BJ (cell line): ENCODE results near the gene AKAIN1. TPM values are rescaled to one million over a fixed set of nuclear protein-coding genes. Genes with fewer than 3 reads are reported as not detected.

Experiments used
- CTCF ChIA-PET: fragments of 350-600 bp; formaldehyde crosslinking; extraction: SDS; loops from one replicate; lab custom pipeline; 2021; ENCODE audit warnings: antibody characterized with exemption, inconsistent platforms; lab: Yijun Ruan, JAX
- POLR2A ChIA-PET: fragments of 300-600 bp; sonication (Branson Sonifier 250); formaldehyde crosslinking; extraction: SDS; loops from one replicate; lab custom pipeline; 2021; ENCODE audit warnings: antibody characterized with exemption; lab: Charles Lee
- DNase-seq: peaks from one replicate; pipeline ENCODE4 v3.0.0-alpha.2; 2011; ENCODE audit warnings: low read depth
- H3K27me3 ChIP-seq: 2 replicates; pipeline ENCODE4 v1.6.0; 2011; ENCODE audit warnings: low read length; ENCODE audit not compliant: control insufficient read depth, insufficient read depth
- H3K36me3 ChIP-seq: 2 replicates; pipeline ENCODE4 v1.5.1; 2011; ENCODE audit warnings: low read length; ENCODE audit not compliant: control insufficient read depth, insufficient read depth
- H3K4me3 ChIP-seq: 2 replicates; pipeline ENCODE4 v1.5.1; 2011; ENCODE audit warnings: low read depth, mild to moderate bottlenecking, control low read depth, low read length
- polyA minus RNA-seq: library from RNA; depleted of rRNA, polyadenylated mRNA; stranded (reverse); fragments of >200 nt; gene quantifications from 2 replicates; pipeline ENCODE4 v1.2.3, GENCODE V29; 2011; rRNA and poly(A)+ RNA removed
- polyA plus RNA-seq: library from polyadenylated mRNA; depleted of rRNA; stranded (reverse); fragments of >200 nt; gene quantifications from 2 replicates; pipeline ENCODE4 v1.2.3, GENCODE V29; 2011; rRNA removed
- TF ChIP-seq, protein P1 (sequence below): IDR thresholded peaks from 2 replicates; pipeline ENCODE4 v1.5.1; 2011; ENCODE audit warnings: low read depth, mild to moderate bottlenecking, control low read depth, inconsistent platforms, low read length, moderate library complexity; ENCODE audit not compliant: insufficient read depth

The AKAIN1 gene, protein sequence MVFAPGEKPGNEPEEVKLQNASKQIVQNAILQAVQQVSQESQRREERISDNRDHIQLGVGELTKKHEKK
- not detected in 2 replicates for polyA plus RNA-seq
- polyA minus RNA-seq, result not detected in 2 replicates

DNA sequence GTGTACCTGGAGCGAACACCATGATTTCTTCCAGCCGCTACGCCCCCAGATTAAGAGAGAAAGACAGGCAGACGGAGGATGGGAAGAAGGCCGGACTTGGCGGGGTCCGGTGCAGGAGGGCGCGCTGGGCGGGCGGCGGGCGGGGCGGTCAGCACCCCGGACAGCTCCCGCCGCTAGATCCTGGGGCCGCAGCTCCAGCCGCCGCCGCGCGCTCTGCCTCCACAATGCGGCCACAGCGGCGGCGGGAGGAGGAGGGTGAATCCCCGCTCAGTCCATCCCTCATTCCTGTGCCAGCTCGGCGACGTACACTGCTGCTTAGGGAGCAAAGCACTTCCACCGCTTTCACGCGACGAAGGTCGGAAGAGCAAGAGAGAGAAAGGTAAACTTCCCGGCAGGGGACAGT, at the start of gene AKAIN1:
TSS of gene AKAIN1 (minus strand) at position 226 of the 403 bp plus-strand sequence. CDS start at position 22, 204 bp downstream.
- no peaks in the 10 kb centered on the region for H3K27me3 ChIP-seq
- TF ChIP-seq, protein P1, sequence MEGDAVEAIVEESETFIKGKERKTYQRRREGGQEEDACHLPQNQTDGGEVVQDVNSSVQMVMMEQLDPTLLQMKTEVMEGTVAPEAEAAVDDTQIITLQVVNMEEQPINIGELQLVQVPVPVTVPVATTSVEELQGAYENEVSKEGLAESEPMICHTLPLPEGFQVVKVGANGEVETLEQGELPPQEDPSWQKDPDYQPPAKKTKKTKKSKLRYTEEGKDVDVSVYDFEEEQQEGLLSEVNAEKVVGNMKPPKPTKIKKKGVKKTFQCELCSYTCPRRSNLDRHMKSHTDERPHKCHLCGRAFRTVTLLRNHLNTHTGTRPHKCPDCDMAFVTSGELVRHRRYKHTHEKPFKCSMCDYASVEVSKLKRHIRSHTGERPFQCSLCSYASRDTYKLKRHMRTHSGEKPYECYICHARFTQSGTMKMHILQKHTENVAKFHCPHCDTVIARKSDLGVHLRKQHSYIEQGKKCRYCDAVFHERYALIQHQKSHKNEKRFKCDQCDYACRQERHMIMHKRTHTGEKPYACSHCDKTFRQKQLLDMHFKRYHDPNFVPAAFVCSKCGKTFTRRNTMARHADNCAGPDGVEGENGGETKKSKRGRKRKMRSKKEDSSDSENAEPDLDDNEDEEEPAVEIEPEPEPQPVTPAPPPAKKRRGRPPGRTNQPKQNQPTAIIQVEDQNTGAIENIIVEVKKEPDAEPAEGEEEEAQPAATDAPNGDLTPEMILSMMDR, result no peak
- ChIA-PET CTCF (no interaction called here), POLR2A (no interaction called here)
- DNase-seq, result no peak
- no peaks in the 10 kb centered on the region for H3K36me3 ChIP-seq
- no peak within 1 kb of the TSS for H3K4me3 ChIP-seq

DNA sequence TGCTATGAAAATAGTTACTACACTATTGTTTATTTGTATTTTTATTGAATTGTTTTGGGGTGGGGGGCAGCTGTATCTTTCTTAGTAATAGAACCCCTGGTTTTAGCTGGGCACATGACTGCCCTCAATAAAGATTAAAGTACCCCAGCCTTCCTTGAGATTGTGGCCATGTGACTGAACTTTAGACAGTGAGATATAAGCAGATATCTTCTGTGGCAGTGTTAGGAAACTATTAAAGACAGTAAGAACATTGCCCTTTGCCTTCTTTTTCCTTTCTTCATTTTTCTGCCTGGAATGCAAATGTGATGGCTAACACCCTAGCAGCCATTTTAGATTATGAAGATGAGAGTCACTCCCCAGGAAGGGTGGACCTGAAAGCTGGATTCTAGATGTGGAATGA, 47.9 kb upstream of the AKAIN1 start:
- H3K36me3 ChIP-seq, result no peaks in the 10 kb centered on the region
- H3K27me3 ChIP-seq, result no peaks in the 10 kb centered on the region
- CTCF ChIA-PET, result no interaction called here
- POLR2A ChIA-PET, result no interaction called here
- no peak for DNase-seq
- TF ChIP-seq, protein P1, result no peak
- H3K4me3 ChIP-seq, result no peak overlapping the region

DNA sequence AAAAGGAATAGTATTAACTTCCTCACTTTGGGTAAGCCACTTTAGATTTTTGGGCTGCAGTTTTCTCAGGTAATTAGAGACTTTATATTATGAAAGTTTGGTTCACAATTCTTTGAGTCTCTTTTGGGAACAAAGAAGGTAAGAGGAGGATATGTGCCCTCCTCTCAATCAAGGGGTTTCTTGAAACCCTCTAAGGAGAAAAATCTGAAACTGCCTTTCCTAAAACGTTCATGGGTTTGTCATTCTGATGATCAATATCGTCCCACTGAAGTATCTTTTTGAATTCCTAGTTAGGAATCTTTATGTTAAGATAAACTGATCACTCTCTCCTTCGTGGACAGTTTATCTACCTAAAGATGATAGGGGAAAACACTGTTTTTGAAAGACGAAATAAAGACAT, 42.4 kb upstream of the AKAIN1 start:
- TF ChIP-seq, protein P1, result no peak
- CTCF ChIA-PET, result interaction anchor here (0.6 to 0.9 kb wide), 4 partner anchors 50 to 317 kb away, joined by 4 to 5 read pairs (median 4); no protein-coding TSS in a partner anchor
- Histone ChIP-seq H3K36me3 (no peaks in the 10 kb centered on the region), H3K4me3 (peak overlapping the region; percentile 86), H3K27me3 (no peaks in the 10 kb centered on the region)
- POLR2A ChIA-PET, result no interaction called here
- no peak for DNase-seq

DNA sequence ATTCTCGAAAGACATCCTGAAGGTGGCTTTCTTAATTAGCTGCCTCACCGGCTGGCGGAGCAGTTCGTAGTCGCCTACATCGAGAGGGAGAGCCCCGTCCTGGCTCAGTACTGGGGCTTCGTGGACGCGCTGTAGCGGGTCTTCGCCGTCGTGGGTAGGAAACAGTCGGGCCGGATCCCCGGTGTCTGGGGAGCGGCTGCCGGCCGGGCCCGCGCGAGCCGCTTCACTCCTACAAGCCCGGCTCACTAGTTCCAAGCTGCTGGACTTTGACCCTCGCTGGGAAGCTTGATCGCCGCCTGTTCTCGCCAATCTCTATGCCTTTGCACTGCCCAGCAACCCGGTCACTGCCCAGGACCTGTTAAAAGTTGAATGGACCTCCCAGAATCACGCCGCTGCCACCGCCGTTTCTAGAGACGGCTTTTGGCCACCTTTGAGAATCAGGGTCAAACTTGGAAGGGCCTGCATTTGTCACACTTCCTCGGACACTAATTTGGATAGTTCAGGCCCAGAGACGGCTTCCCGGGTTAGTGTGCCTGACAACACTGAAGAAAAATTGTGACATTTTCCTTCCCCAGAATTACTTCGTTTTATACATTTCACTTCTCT, 41.4 kb upstream of the AKAIN1 start:
- no peak for DNase-seq
- ChIA-PET CTCF (interaction anchor here (1.1 kb wide), 1 partner anchor 12 kb away, joined by 3 read pairs; no protein-coding TSS in a partner anchor), POLR2A (interaction anchor here (0.6 kb wide), 1 partner anchor 57 kb away, joined by 3 read pairs; the partner anchor contains the start of gene ZBTB14)
- Histone ChIP-seq H3K4me3 (peak overlapping the region; percentile 86), H3K27me3 (no peaks in the 10 kb centered on the region), H3K36me3 (no peaks in the 10 kb centered on the region)
- TF ChIP-seq, protein P1, result no peak

DNA sequence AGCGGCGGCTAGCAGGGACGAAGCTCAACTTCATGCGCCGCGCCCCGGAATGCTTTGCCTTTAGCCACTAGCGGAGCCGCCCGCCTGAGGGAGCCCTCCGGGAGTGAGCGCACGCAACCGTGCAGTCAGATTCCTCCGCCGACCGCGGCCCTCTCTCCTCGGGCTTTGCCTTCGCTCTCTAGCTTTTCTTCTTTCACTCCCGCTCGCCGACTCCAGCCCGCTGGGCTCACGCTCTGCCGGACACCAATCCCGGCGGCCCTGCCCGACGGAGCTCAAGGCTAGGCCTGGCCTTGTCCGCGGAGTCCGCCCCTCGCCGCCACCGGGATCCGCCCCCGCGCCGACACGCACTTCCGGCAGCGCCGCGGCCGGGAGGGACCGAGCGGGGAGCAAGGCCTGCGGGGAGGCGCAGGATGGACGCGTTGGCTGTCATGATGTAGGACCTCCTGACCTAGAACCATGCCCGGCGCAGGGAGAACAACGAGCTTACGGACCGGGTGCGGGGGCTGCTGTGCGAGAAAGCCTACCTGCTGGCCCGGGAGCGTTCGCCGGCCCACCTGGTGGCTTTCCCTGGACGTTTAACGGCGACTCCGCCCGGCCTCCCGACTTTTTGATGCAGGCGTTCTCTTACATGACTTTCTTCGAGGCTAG, 40.8 kb upstream of the AKAIN1 start:
- TF ChIP-seq, protein P1, result peak; percentile 40; the same call in 1 of the 2 replicates
- H3K27me3 ChIP-seq, result no peaks in the 10 kb centered on the region
- DNase-seq, result peak; percentile 39
- POLR2A ChIA-PET, result interaction anchor here (0.6 to 1.4 kb wide), 2 partner anchors 57 to 58 kb away, joined by 3 to 10 read pairs; partner anchors contain the start of gene ZBTB14
- peak overlapping the region; percentile 86 for H3K4me3 ChIP-seq
- CTCF ChIA-PET, result interaction anchor here (1.1 kb wide), 1 partner anchor 13 kb away, joined by 3 read pairs; no protein-coding TSS in a partner anchor
- no peaks in the 10 kb centered on the region for H3K36me3 ChIP-seq
